Kidney epithelial cell (primary cell): Measurements from ENCODE around the gene DAPK1. TPM values are rescaled to one million over a fixed set of nuclear protein-coding genes. Genes with fewer than 3 reads are reported as not detected.

ENCODE experiments used
- DNase-seq: peaks from one replicate; pipeline ENCODE4 v3.0.0-alpha.2; 2010; ENCODE audit warnings: low read depth
- H3K27me3 ChIP-seq: 2 replicates; pipeline ENCODE4 v1.6.0; 2011; ENCODE audit warnings: low read length; ENCODE audit not compliant: control insufficient read depth, insufficient read depth
- H3K36me3 ChIP-seq: 2 replicates; pipeline ENCODE4 v1.5.1; 2011; ENCODE audit warnings: low read length; ENCODE audit not compliant: control insufficient read depth, insufficient read depth
- H3K4me3 ChIP-seq: 2 replicates; pipeline ENCODE4 v1.5.1; 2011; ENCODE audit warnings: low read depth, mild to moderate bottlenecking, control low read depth, low read length
- total RNA-seq: library from RNA; depleted of rRNA; stranded (reverse); fragments of >200 nt; gene quantifications from 2 replicates; pipeline ENCODE4 v1.2.3, GENCODE V29; 2015
- TF ChIP-seq, protein P1 (sequence below): IDR thresholded peaks from 2 replicates; pipeline ENCODE4 v1.5.1; 2011; ENCODE audit warnings: mild to moderate bottlenecking, moderate library complexity, low read length, control low read depth, inconsistent platforms; ENCODE audit not compliant: insufficient read depth, poor library complexity, severe bottlenecking

Gene DAPK1
- total RNA-seq, 1 donor from 2014 or later, result 23.5 TPM

DNA sequence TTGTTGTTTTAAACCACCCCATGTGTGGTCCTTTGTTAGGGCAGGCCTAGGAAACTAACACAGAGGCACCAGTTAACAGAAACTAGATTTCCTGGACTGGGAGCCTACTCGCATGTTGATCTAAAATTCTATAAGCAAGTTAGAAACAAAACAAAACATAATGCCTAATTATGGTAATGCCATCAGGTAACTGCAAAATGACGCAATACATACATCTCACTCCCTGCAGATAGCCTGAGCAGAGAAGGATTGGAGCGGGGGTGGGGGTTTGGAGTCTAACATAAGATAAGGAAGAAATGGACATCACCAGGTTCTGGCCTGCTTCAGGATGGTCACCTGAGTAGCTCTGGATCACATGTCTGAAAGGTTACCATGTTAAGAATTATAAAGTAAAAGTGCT is 114.9 kb downstream of the DAPK1 start:
- H3K36me3 ChIP-seq, result peaks cover 1% of the 10 kb centered on the region
- H3K4me3 ChIP-seq, result no peak overlapping the region
- H3K27me3 ChIP-seq, result no peaks in the 10 kb centered on the region
- TF ChIP-seq, protein P1, sequence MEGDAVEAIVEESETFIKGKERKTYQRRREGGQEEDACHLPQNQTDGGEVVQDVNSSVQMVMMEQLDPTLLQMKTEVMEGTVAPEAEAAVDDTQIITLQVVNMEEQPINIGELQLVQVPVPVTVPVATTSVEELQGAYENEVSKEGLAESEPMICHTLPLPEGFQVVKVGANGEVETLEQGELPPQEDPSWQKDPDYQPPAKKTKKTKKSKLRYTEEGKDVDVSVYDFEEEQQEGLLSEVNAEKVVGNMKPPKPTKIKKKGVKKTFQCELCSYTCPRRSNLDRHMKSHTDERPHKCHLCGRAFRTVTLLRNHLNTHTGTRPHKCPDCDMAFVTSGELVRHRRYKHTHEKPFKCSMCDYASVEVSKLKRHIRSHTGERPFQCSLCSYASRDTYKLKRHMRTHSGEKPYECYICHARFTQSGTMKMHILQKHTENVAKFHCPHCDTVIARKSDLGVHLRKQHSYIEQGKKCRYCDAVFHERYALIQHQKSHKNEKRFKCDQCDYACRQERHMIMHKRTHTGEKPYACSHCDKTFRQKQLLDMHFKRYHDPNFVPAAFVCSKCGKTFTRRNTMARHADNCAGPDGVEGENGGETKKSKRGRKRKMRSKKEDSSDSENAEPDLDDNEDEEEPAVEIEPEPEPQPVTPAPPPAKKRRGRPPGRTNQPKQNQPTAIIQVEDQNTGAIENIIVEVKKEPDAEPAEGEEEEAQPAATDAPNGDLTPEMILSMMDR, result no peak
- no peak for DNase-seq

DNA sequence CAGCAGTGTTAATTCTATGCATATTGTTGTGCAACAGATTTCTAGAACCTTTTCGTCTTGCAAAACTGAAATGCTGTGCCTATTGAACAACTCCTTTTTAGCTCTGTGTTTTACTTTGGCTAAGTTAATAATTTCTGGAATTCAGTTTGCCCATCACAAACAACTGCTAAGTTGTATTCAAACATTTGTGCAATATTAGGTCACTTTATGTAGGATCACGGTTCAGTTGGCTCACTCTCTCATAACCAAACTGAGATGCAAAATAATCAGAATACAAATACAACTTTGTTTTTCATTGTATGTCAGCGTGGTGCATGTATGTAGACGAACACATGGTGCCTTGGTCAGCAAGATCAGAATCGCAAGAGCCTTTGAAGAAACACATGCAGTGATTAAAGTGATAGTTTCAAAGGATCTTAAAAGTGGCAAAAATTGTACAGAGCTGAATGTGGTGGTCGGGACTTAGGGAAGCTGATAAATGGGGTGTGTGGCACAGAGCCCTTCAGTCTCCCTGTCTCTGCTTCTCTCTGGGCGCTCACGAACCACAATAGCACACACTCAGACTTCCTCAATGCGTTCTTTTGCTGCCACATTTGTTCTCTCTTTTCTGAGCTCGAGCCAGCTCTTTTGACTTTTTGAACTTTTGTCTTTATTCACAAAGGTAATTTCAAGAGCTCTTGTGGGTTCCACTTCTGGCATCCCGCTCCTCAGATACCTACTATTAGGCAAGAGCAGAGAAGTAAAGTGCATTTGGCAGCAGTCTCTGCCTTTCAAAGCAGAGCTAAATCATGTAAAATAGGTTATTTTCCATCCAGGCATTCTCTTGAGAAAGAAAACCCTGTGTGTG is 115.8 kb downstream of the DAPK1 start:
- Histone ChIP-seq H3K27me3 (no peaks in the 10 kb centered on the region), H3K4me3 (no peak overlapping the region), H3K36me3 (no peaks in the 10 kb centered on the region)
- TF ChIP-seq, protein P1, result no peak
- no peak for DNase-seq

DNA sequence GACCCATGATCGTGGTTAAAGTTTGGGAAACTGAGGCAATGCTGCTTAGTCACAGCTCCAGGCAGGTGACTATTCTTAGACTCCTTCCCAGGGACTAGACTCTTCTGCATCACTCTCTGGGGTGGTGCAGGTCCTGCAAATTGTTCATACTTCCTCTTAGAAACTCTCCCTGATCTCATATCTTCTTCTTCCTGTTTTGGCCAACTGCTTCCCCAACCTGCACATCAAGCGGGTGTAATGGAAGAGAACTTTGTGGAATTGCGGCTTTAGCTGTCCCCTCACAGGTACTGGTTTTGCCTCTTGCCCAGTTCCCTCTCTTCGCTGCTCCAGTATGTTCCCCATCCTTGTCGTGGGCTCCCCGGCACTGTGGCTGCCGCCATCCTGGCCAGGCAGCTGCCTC is 116.7 kb downstream of the DAPK1 start:
- no peak for DNase-seq
- Histone ChIP-seq H3K36me3 (no peaks in the 10 kb centered on the region), H3K27me3 (no peaks in the 10 kb centered on the region), H3K4me3 (no peak overlapping the region)
- TF ChIP-seq, protein P1, result no peak

DNA sequence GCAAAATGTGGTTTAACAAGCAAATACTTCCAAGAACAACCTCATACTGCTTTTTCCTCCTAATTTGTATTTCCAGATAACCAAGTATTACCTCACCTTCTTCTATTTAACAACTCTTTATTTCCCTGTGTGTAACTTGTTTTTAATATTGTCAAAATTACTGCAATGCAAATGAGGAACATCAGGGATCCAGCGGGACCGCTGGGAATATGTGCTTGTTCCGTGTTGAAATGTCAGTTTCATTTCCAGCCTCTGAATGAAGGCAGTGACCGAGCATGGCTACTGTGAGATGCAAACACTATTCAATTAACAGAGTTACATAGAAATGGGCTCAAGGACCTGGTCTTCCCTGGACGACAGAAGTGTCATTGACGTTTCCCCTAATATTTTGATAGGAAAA is 117.5 kb downstream of the DAPK1 start:
- Histone ChIP-seq H3K27me3 (no peaks in the 10 kb centered on the region), H3K4me3 (no peak overlapping the region), H3K36me3 (no peaks in the 10 kb centered on the region)
- no peak for DNase-seq
- TF ChIP-seq, protein P1, result no peak

DNA sequence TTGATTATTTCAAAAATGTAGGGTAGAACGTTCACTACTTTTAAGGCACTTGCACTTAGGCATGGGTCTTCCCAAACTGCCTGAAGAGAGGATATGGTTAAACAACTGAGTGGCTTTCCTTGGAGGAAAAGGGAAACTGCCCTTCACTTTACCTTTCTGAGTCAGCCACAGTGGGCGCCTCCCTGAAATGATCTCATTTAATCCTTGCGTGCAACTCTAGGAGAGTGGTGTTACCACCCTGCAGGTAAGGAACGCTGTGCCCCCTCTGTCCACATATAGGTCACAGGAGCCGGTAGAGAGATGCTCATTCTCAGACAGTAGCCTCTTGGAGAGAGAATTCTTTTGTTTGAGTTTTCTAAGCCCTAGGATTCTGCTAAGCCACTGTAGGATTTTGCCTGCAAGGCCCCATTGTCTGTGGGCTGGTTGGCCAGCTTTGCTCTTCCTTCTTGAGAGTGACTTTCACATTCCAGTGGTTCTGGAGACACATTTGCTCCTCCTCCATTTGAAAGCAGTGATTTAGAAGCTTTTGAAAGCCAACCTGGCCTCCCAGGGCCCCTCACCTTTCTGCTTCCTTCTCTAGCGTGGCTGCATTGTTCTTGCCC is 118.0 kb downstream of the DAPK1 start:
- no peaks in the 10 kb centered on the region for H3K27me3 ChIP-seq
- no peak for DNase-seq
- no peaks in the 10 kb centered on the region for H3K36me3 ChIP-seq
- H3K4me3 ChIP-seq, result no peak overlapping the region
- TF ChIP-seq, protein P1, result no peak
